Adipocyte (in vitro differentiated cells): Measurements from ENCODE around the gene SAP30BP.

ENCODE experiments used
- DNase-seq: peaks from one replicate; pipeline ENCODE4 v3.0.0-alpha.2; 2015; ENCODE audit warnings: low read depth
- H3K27me3 ChIP-seq: replicated peaks from 2 replicates; pipeline ENCODE4 v1.7.0; 2013; ENCODE audit warnings: mild to moderate bottlenecking, low read length, moderate library complexity; ENCODE audit not compliant: control insufficient read depth, insufficient read depth
- H3K36me3 ChIP-seq: 2 replicates; pipeline ENCODE4 v1.7.0; 2013; ENCODE audit warnings: low read length, mild to moderate bottlenecking, moderate library complexity; ENCODE audit not compliant: control insufficient read depth, insufficient read depth, severe bottlenecking
- H3K4me1 ChIP-seq: 2 replicates; pipeline ENCODE4 v1.7.0; 2013; ENCODE audit warnings: mild to moderate bottlenecking, low read length, moderate library complexity; ENCODE audit not compliant: control insufficient read depth, insufficient read depth
- H3K4me3 ChIP-seq: 2 replicates; pipeline ENCODE4 v1.7.0; 2013; ENCODE audit warnings: mild to moderate bottlenecking, low read length, moderate library complexity
- H3K9ac ChIP-seq: 2 replicates; pipeline ENCODE4 v1.7.0; 2013; ENCODE audit warnings: mild to moderate bottlenecking, low read length, moderate library complexity
- H3K9me3 ChIP-seq: 2 replicates; pipeline ENCODE4 v1.7.0; 2013; ENCODE audit warnings: mild to moderate bottlenecking, low read length, moderate library complexity; ENCODE audit not compliant: control insufficient read depth

The SAP30BP gene

GRCh38 chr17:75722542-75723095 is 55.5 kb downstream of the SAP30BP start:
- peaks cover 51% of the 10 kb centered on the region for H3K27me3 ChIP-seq
- H3K36me3 ChIP-seq, result no peaks in the 10 kb centered on the region
- no peak for DNase-seq
- H3K4me3 ChIP-seq, result no peak overlapping the region
- H3K4me1 ChIP-seq, result no peaks in the 10 kb centered on the region
- no peak overlapping the region for H3K9ac ChIP-seq
- no peaks in the 10 kb centered on the region for H3K9me3 ChIP-seq

GRCh38 chr17:75723171-75723930 is 56.2 kb downstream of the SAP30BP start:
- Histone ChIP-seq H3K4me1 (no peaks in the 10 kb centered on the region), H3K9ac (no peak overlapping the region), H3K27me3 (peaks cover 53% of the 10 kb centered on the region), H3K4me3 (no peak overlapping the region), H3K9me3 (no peaks in the 10 kb centered on the region), H3K36me3 (no peaks in the 10 kb centered on the region)
- no peak for DNase-seq

- DNase-seq, result no peak
- Histone ChIP-seq H3K27me3 (peaks cover 43% of the 10 kb centered on the region), H3K36me3 (no peaks in the 10 kb centered on the region), H3K4me3 (no peak overlapping the region), H3K9me3 (no peaks in the 10 kb centered on the region), H3K9ac (no peak overlapping the region), H3K4me1 (no peaks in the 10 kb centered on the region)
Observed at GRCh38 chr17:75724016-75725003, 57.2 kb downstream of the SAP30BP start.

- Histone ChIP-seq H3K4me1 (no peaks in the 10 kb centered on the region), H3K36me3 (no peaks in the 10 kb centered on the region), H3K9ac (no peak overlapping the region), H3K27me3 (peaks cover 32% of the 10 kb centered on the region), H3K9me3 (no peaks in the 10 kb centered on the region), H3K4me3 (no peak overlapping the region)
- no peak for DNase-seq
Observed at GRCh38 chr17:75725504-75725903, 58.4 kb downstream of the SAP30BP start.

- no peaks in the 10 kb centered on the region for H3K9me3 ChIP-seq
- no peak for DNase-seq
- peaks cover 27% of the 10 kb centered on the region for H3K27me3 ChIP-seq
- no peak overlapping the region for H3K9ac ChIP-seq
- H3K4me3 ChIP-seq, result no peak overlapping the region
- no peaks in the 10 kb centered on the region for H3K4me1 ChIP-seq
- H3K36me3 ChIP-seq, result no peaks in the 10 kb centered on the region
Observed at GRCh38 chr17:75727391-75727790, 60.3 kb downstream of the SAP30BP start.

- peaks cover 27% of the 10 kb centered on the region for H3K27me3 ChIP-seq
- DNase-seq, result no peak
- H3K4me1 ChIP-seq, result no peaks in the 10 kb centered on the region
- no peak overlapping the region for H3K4me3 ChIP-seq
- H3K9ac ChIP-seq, result no peak overlapping the region
- no peaks in the 10 kb centered on the region for H3K36me3 ChIP-seq
- no peaks in the 10 kb centered on the region for H3K9me3 ChIP-seq
Observed at GRCh38 chr17:75729351-75729750, 62.2 kb downstream of the SAP30BP start.

GRCh38 chr17:75730065-75730464 is 62.9 kb downstream of the SAP30BP start:
- Histone ChIP-seq H3K9me3 (no peaks in the 10 kb centered on the region), H3K36me3 (no peaks in the 10 kb centered on the region), H3K4me1 (no peaks in the 10 kb centered on the region), H3K4me3 (no peak overlapping the region), H3K9ac (no peak overlapping the region), H3K27me3 (peaks cover 27% of the 10 kb centered on the region)
- no peak for DNase-seq

GRCh38 chr17:75731086-75731715 is 64.1 kb downstream of the SAP30BP start:
- no peak overlapping the region for H3K4me3 ChIP-seq

GRCh38 chr17:75731716-75732498 is 64.8 kb downstream of the SAP30BP start:
- Histone ChIP-seq H3K36me3 (no peaks in the 10 kb centered on the region), H3K9me3 (no peaks in the 10 kb centered on the region), H3K4me3 (no peak overlapping the region), H3K9ac (no peak overlapping the region), H3K4me1 (no peaks in the 10 kb centered on the region), H3K27me3 (peaks cover 20% of the 10 kb centered on the region)
- DNase-seq, result no peak

More at GRCh38 chr17:75731086-75731715, 64.1 kb downstream of the SAP30BP start:
- Histone ChIP-seq H3K36me3 (no peaks in the 10 kb centered on the region), H3K4me1 (no peaks in the 10 kb centered on the region), H3K9ac (no peak overlapping the region), H3K27me3 (peaks cover 20% of the 10 kb centered on the region), H3K9me3 (no peaks in the 10 kb centered on the region)
- DNase-seq, result no peak

GRCh38 chr17:75733471-75733870 is 66.3 kb downstream of the SAP30BP start:
- Histone ChIP-seq H3K36me3 (no peaks in the 10 kb centered on the region), H3K4me1 (peaks cover 4% of the 10 kb centered on the region), H3K9ac (no peak overlapping the region), H3K27me3 (peaks cover 6% of the 10 kb centered on the region), H3K4me3 (no peak overlapping the region), H3K9me3 (no peaks in the 10 kb centered on the region)
- no peak for DNase-seq
